BE2C (cell line): ENCODE measurements around the gene PLA2G3.
"Not testable (repeated sequence)": the region's sequence is repeated elsewhere in the genome, so short reads cannot be mapped to it uniquely, and the experiment has no call there.

Experiments used
- DNase-seq: peaks from one replicate; pipeline ENCODE4 v3.0.0-alpha.2; 2020
- H3K27me3 ChIP-seq: fragments of 250-450 bp; sonication (Bioruptor Pico); 2 replicates; pipeline ENCODE4 v1.5.1; 2020; ENCODE audit warnings: mild to moderate bottlenecking
- H3K36me3 ChIP-seq: fragments of 250-450 bp; sonication (Bioruptor Pico); 2 replicates; pipeline ENCODE4 v1.5.1; 2020; ENCODE audit warnings: mild to moderate bottlenecking
- H3K4me1 ChIP-seq: fragments of 250-450 bp; sonication (Bioruptor Pico); 2 replicates; pipeline ENCODE4 v1.5.1; 2020
- H3K4me3 ChIP-seq: 2 replicates; pipeline ENCODE4 v1.5.1; 2011; ENCODE audit warnings: low read depth, low read length
- H3K9me3 ChIP-seq: fragments of 250-450 bp; sonication (Bioruptor Pico); 2 replicates; pipeline ENCODE4 v1.5.1; 2020
- TF ChIP-seq, protein P1 (sequence below): IDR thresholded peaks from 2 replicates; pipeline ENCODE4 v1.5.1; 2012; ENCODE audit warnings: mild to moderate bottlenecking, low read depth, low read length

Gene PLA2G3

DNA sequence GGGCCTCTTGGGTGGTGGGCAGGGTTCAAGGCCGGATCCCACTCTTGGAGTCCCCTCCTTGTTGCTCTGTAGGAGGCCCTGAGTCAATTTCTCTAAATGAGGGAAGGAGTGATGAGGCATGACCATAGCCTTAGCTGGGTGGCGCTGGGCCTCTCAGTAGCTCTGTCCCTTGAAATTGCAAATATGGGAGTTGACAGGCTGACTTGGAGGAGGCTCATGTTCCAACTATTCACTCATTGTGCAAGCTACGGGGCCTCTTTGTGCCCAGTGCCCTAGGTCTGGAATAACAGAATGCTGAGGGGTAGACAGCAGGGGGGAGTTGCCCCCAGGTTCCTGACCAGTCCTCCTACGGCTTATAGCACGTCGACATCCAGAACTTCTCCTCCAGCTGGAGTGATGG is 40.9 kb downstream of the PLA2G3 start:
- H3K27me3 ChIP-seq: no peaks in the 10 kb centered on the region
- TF ChIP-seq, protein P1, sequence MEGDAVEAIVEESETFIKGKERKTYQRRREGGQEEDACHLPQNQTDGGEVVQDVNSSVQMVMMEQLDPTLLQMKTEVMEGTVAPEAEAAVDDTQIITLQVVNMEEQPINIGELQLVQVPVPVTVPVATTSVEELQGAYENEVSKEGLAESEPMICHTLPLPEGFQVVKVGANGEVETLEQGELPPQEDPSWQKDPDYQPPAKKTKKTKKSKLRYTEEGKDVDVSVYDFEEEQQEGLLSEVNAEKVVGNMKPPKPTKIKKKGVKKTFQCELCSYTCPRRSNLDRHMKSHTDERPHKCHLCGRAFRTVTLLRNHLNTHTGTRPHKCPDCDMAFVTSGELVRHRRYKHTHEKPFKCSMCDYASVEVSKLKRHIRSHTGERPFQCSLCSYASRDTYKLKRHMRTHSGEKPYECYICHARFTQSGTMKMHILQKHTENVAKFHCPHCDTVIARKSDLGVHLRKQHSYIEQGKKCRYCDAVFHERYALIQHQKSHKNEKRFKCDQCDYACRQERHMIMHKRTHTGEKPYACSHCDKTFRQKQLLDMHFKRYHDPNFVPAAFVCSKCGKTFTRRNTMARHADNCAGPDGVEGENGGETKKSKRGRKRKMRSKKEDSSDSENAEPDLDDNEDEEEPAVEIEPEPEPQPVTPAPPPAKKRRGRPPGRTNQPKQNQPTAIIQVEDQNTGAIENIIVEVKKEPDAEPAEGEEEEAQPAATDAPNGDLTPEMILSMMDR: no peak
- H3K4me3 ChIP-seq: no peak overlapping the region
- no peak for DNase-seq
- H3K36me3 ChIP-seq: no peaks in the 10 kb centered on the region
- H3K9me3 ChIP-seq: no peaks in the 10 kb centered on the region
- H3K4me1 ChIP-seq: no peaks in the 10 kb centered on the region

DNA sequence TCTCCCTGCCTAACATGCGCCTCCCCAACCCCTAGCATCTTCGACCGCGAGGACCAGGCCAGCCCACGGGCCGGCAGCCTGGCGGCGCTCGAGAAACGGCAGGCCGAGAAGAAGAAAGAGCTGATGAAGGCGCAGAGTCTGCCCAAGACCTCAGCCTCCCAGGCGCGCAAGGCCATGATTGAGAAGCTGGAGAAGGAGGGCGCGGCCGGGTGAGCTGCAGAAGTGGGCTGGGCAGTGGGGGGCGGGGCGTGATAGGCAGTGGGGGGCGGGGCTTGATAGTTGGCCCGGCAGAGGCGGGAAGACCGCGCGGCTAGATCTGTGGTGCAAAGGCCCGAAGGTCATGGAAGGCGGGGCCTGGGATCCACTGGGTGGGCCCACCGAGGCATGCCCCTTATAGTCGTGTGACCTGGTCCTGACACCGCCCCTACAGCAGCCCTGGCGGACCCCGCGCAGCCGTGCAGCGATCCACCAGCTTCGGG is 41.6 kb downstream of the PLA2G3 start:
- no peaks in the 10 kb centered on the region for H3K9me3 ChIP-seq
- no peaks in the 10 kb centered on the region for H3K4me1 ChIP-seq
- no peaks in the 10 kb centered on the region for H3K36me3 ChIP-seq
- H3K27me3 ChIP-seq: no peaks in the 10 kb centered on the region
- TF ChIP-seq, protein P1: no peak
- DNase-seq: no peak
- H3K4me3 ChIP-seq: no peak overlapping the region

DNA sequence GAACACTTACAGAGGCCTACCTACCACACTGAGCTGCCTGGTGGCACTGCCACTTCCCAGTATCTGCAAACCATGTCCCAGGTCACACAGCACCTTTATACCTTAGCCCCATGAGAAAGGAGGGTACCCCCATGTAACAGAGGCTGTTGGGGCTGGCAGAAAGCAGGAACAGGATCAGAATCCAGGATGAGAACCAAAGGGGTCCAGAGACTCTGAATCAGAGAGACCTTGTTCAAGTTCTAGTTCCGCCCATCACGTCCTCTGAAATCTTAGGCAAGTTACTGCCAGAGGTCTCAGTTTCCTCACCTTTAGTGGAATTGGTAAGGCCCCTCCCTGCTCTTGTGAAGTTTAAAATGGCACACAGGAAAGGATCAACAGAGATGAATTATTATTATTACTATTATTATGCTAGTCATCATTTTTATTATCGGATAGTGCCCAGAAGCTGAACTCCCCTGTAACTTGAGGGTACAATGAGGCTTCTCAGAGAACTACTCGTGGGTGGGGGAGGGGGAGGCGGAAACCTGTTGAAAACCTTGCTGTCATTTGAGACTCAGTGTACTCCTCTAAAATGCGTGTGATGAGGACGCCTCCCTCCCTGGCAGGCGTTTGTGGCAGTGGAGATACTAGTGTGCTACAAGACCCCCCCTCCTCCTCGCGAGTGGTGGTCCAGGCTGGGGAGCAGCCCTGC is 42.2 kb downstream of the PLA2G3 start:
- H3K9me3 ChIP-seq: no peaks in the 10 kb centered on the region
- no peak for DNase-seq
- TF ChIP-seq, protein P1: no peak
- H3K36me3 ChIP-seq: no peaks in the 10 kb centered on the region
- H3K4me3 ChIP-seq: no peak overlapping the region
- no peaks in the 10 kb centered on the region for H3K4me1 ChIP-seq
- H3K27me3 ChIP-seq: no peaks in the 10 kb centered on the region

DNA sequence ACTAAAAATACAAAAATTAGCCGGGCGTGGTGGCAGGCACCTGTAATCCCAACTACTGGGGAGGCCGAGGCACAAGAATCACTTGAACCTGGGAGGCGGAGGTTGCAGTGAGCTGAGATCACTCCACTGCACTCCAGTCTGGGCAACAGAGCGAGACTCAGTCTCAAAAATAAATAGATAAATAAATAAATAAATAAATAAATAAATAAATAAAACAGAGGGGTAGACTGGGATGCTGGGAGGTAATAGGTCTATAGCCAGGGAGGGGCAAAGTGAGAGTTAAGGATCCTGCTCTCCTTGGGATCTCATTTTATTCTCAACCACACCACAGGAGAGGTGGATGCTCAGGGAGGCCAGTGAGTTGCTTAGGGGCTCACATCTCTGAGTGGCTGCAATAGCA is 42.8 kb downstream of the PLA2G3 start:
- H3K4me1 ChIP-seq, H3K27me3 ChIP-seq, DNase-seq, H3K36me3 ChIP-seq, H3K4me3 ChIP-seq, H3K9me3 ChIP-seq: not testable (repeated sequence)

DNA sequence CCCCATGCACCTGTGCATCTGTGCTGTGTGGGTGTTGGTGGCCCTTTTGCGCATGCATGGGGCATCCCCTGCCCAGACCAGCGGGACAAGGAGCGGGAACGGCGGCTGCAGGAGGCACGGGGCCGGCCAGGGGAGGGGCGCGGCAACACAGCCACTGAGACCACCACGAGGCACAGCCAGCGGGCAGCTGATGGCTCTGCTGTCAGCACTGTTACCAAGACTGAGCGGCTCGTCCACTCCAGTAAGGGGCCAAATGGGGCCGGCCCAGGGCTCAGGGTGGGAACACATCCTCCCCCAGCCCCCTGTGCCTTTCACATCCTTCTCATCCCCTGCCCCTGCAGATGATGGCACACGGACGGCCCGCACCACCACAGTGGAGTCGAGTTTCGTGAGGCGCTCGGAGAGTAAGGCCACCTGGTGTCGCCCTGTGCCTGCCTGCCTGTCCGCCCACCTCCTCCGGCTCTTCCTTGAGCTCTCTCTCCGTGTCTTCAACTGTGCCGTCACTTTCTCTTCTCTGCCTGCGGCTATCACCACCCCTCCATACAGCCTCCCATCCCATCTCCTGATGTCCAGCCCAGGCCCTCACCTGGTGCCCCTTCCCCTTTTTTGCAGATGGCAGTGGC is 43.5 kb downstream of the PLA2G3 start:
- TF ChIP-seq, protein P1: no peak
- Histone ChIP-seq H3K36me3 (no peaks in the 10 kb centered on the region), H3K4me3 (no peak overlapping the region), H3K27me3 (no peaks in the 10 kb centered on the region), H3K4me1 (no peaks in the 10 kb centered on the region), H3K9me3 (no peaks in the 10 kb centered on the region)
- DNase-seq: no peak

DNA sequence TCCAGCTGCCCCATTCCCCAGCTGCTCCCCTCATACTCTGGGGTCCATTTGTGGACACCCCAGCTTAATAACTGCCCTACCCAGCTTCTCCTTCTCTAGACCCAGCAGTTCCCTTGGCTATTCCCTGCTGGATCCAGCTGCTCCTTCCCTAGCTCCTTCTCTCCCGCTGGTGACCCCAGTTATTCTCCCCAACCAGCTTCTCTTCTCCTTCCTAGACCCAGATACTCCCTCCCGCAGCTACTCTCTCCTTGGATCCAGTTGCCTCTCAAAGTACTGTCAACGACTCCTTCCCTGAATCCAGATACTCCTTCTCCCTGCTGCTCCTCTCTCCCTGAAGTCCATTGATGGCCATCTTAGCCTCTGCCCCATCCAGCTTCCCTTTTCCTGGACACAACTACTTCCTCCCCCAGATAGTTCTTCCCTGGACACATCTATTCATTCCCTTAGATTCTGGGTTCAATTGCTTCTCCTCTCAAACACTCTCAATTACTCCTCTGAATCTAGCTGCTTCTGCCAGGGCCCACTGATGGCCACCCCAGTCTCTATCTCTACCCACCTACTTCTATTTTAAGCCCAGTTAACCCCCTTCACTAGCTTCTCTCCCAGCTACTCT is 44.6 kb downstream of the PLA2G3 start:
- Histone ChIP-seq H3K4me3 (no peak overlapping the region), H3K27me3 (no peaks in the 10 kb centered on the region), H3K36me3 (no peaks in the 10 kb centered on the region), H3K4me1 (no peaks in the 10 kb centered on the region), H3K9me3 (no peaks in the 10 kb centered on the region)
- TF ChIP-seq, protein P1: no peak
- DNase-seq: no peak
